K562 (cell line): Measurements from ENCODE around the gene NHS. TPM values are rescaled to one million over a fixed set of nuclear protein-coding genes. Genes with fewer than 3 reads are reported as not detected.

Experiments
- ATAC-seq: fragments of 200-7000 bp; cut with Tn5 transposase; 3 replicates; pipeline ENCODE4 v1.9.1; 2020; ENCODE audit warnings: moderate library complexity
- BruUV-seq: library from RNA; stranded (reverse); fragments of 400-500 nt; replicated peaks from 2 replicates; lab custom pipeline; 2021; lab: Mats Ljungman, UMichigan
- CTCF ChIA-PET: fragments of 300-600 bp; formaldehyde crosslinking; extraction: SDS; loops from one replicate; lab custom pipeline; 2021; ENCODE audit warnings: low intra/inter-chr PET ratio; lab: Yijun Ruan, JAX
- POLR2A ChIA-PET: fragments of 300-600, 350-650 bp; sonication (Branson Sonifier 250); formaldehyde crosslinking; extraction: SDS; loops from one replicate; lab custom pipeline; 2021; ENCODE audit warnings: antibody characterized with exemption, inconsistent platforms; lab: Yijun Ruan, JAX
- DNase-seq, 4 experiments: peaks; one replicate each; pipeline versions ENCODE4 v3.0.0 to v3.0.0-alpha.2; 2011 to 2018; ENCODE audit warnings: low spot score in 3 of 4, mixed read lengths in 3 of 4; ENCODE audit errors: extremely low read depth in 1 of 4
- FAIRE-seq: peaks from 2 replicates; lab custom pipeline; 2011; peaks lifted over from hg19 to GRCh38; lab: Jason Lieb, UNC
- H2AFZ ChIP-seq: 2 replicates; pipeline ENCODE4 v1.6.0; 2011; ENCODE audit warnings: low read depth, low read length, control low read depth, inconsistent platforms
- H3K27ac ChIP-seq: fragments of 200-600 bp; 3 replicates; pipeline ENCODE4 v1.8.0; 2011; ENCODE audit warnings: low read depth, mild to moderate bottlenecking, control low read depth, inconsistent platforms, low read length, moderate library complexity, mixed read lengths; ENCODE audit errors: extremely low read depth
- H3K27me3 ChIP-seq, 2 experiments: fragments of 300-600 bp in 1 of 2; 2 replicates in 1 of 2; 3 replicates in 1 of 2; pipeline versions ENCODE4 v1.6.0 to v1.8.0; 2011; ENCODE audit warnings: inconsistent platforms in 2 of 2, low read length in 2 of 2, mild to moderate bottlenecking in 1 of 2, mixed read lengths in 1 of 2, moderate library complexity in 1 of 2; ENCODE audit not compliant: control insufficient read depth in 2 of 2, insufficient read depth in 2 of 2
- H3K36me3 ChIP-seq: fragments of 300-600 bp; 3 replicates; pipeline ENCODE4 v1.8.0; 2011; ENCODE audit warnings: mild to moderate bottlenecking, low read length, inconsistent platforms; ENCODE audit not compliant: control insufficient read depth, insufficient read depth
- H3K4me1 ChIP-seq, 2 experiments: fragments of 200-600 bp in 1 of 2; replicated peaks in 1 of 2; 2 replicates in 1 of 2; 3 replicates in 1 of 2; pipeline versions ENCODE4 v1.5.1 to v1.8.0; 2011; ENCODE audit warnings: inconsistent platforms in 2 of 2, low read length in 2 of 2, mild to moderate bottlenecking in 1 of 2, mixed read lengths in 1 of 2, moderate library complexity in 1 of 2; ENCODE audit not compliant: control insufficient read depth in 2 of 2, insufficient read depth in 2 of 2
- H3K4me2 ChIP-seq: 2 replicates; pipeline ENCODE4 v1.6.1; 2011; ENCODE audit warnings: low read length, control low read depth, inconsistent platforms, mixed read lengths; ENCODE audit not compliant: insufficient read depth
- H3K4me3 ChIP-seq: fragments of 200-600 bp; sonication (generic), shearing (Covaris generic); 2 replicates; pipeline ENCODE4 v1.5.1; 2016; ENCODE audit warnings: control low read depth, inconsistent platforms
- H3K79me2 ChIP-seq: fragments of 200-600 bp; 3 replicates; pipeline ENCODE4 v1.8.0; 2011; ENCODE audit warnings: low read length, inconsistent platforms; ENCODE audit not compliant: control insufficient read depth, insufficient read depth
- H3K9ac ChIP-seq, 2 experiments: 2 replicates each; pipeline versions ENCODE4 v1.6.0 to v1.6.1; 2011; ENCODE audit warnings: low read depth in 2 of 2, low read length in 2 of 2, control low read depth in 1 of 2, inconsistent platforms in 1 of 2, mild to moderate bottlenecking in 1 of 2, mixed read lengths in 1 of 2; ENCODE audit not compliant: insufficient read depth in 1 of 2
- H3K9me1 ChIP-seq: one replicate; pipeline ENCODE4 v1.6.0; 2011; ENCODE audit warnings: inconsistent platforms, mild to moderate bottlenecking, low read length, moderate library complexity; ENCODE audit not compliant: control insufficient read depth, insufficient read depth
- H3K9me3 ChIP-seq: replicated peaks from 2 replicates; pipeline ENCODE4 v1.5.1; 2011; ENCODE audit warnings: low read depth, low read length, inconsistent platforms; ENCODE audit not compliant: control insufficient read depth, insufficient read depth
- H4K20me1 ChIP-seq: replicated peaks from 2 replicates; pipeline ENCODE4 v1.6.1; 2011; ENCODE audit warnings: low read length, inconsistent platforms, mixed read lengths; ENCODE audit not compliant: control insufficient read depth, insufficient read depth
- CTBP1 ChIP-seq: fragments of 450-650 bp; IDR thresholded peaks from 2 replicates; pipeline ENCODE4 v1.6.1; 2016; ENCODE audit warnings: borderline replicate concordance
- HMGN3 ChIP-seq: IDR thresholded peaks from 2 replicates; pipeline ENCODE4 v1.6.1; 2011; ENCODE audit warnings: borderline replicate concordance, low read depth, mild to moderate bottlenecking, mixed read lengths, low read length; ENCODE audit not compliant: insufficient read length; ENCODE audit errors: extremely low read depth
- LCOR ChIP-seq: sonication (generic); formaldehyde crosslinking; IDR thresholded peaks from 2 replicates; pipeline ENCODE4 v1.8.0; 2022; ENCODE audit warnings: mild to moderate bottlenecking, missing genetic modification reagents
- NFIC ChIP-seq: fragments of 450-650 bp; IDR thresholded peaks from 2 replicates; pipeline ENCODE4 v1.6.1; 2017; ENCODE audit warnings: mild to moderate bottlenecking, inconsistent platforms
- XRCC5 ChIP-seq: fragments of 200-400 bp; formaldehyde crosslinking; IDR thresholded peaks from 2 replicates; pipeline ENCODE4 v1.6.1; 2017; ENCODE audit warnings: low read depth, mild to moderate bottlenecking, low read length
- ZNF778 ChIP-seq: fragments of 450-650 bp; formaldehyde crosslinking; IDR thresholded peaks from 2 replicates; pipeline ENCODE4 v1.4.0; 2020; ENCODE audit warnings: mild to moderate bottlenecking, moderate library complexity
- WGBS: fragments of 100-300 bp; shearing (Covaris generic); methylation state at CpG from one replicate; pipeline ENCODE4 v1.1.6; 2016; ENCODE audit warnings: low coverage, mixed read lengths; ENCODE audit not compliant: insufficient coverage; ENCODE audit errors: missing lambda C conversion rate; 5-methylcytosine and 5-hydroxymethylcytosine counted together
- in situ Hi-C: fragments of 300-500 bp; cut with MboI; formaldehyde crosslinking; loops from 4 replicates; pipeline ENCODE4 v1.15.0; 2018; ENCODE audit warnings: inconsistent platforms, mixed read lengths
- intact Hi-C: fragments of 100-400 bp; cut with micrococcal nuclease; formaldehyde crosslinking; loops from 2 replicates; pipeline ENCODE4 v1.14.2; 2022
- polyA plus RNA-seq, 8 experiments: library from polyadenylated mRNA; depleted of rRNA in 4 of 8; stranded (reverse) in 5 of 8; unstranded in 3 of 8; fragments of >200 nt; fragmentation: Nextera tagmentation in 2 of 8; fragmentation: Illumina TruSeq in 1 of 8; extraction: Ambion mirVana in 2 of 8; extraction: Trizol in 1 of 8; gene quantifications; 2 replicates each; pipeline versions ENCODE4 v1.2.1 to v1.2.3, GENCODE V29; 2011 to 2014; ENCODE audit warnings: inconsistent platforms in 1 of 8, missing spikeins in 1 of 8
- total RNA-seq, 7 experiments: library from RNA; depleted of rRNA in 6 of 7; stranded (reverse); fragments of >200 nt in 6 of 7; fragmentation: Illumina TruSeq in 2 of 7; extraction: Trizol in 2 of 7; gene quantifications; 2 replicates each; pipeline versions ENCODE4 v1.2.1 to v1.2.3, GENCODE V29; 2011 to 2021; ENCODE audit warnings: low replicate concordance in 1 of 7

Gene NHS
- total and polyA plus RNA-seq, 9 of the 15 experiments (the other 6 are each of a cell fraction or from before 2014, with no cell fraction given), result 0.02 TPM; not detected in 8

DNA sequence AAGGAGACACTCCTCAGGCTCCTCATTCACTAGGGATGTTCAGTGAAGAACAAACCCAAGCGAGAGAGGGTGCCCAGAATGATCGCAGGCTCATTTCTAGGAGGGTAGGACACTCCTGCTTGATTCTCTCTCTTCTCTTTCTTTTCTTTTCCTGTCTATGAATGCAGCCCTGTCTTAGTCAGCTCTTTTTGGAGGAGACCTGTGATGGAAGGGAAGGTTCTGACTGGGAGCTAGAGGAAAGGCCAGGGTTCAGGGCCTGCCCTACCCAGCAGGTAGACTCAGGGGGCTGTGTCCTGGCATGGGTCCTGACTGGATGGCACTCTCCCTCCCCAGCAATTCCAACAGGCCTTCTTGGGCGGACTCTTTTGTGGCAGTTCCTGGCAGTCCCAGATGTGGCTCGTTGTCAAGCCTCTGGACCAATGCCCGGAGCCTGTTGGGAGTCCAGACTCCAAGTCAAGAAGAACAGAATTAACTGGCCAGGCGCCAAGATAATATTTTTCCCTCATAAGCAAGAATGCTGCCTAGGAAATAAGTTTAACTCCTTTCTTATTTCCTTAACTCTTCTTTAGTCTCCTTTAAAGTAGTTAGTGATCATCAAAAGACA is 222.9 kb downstream of the NHS start:
- Histone ChIP-seq H3K4me2 (no peak overlapping the region), H2AFZ (no peak overlapping the region), H3K9me3 (no peaks in the 10 kb centered on the region), H4K20me1 (no peaks in the 10 kb centered on the region), H3K4me1 (no peaks in the 10 kb centered on the region), H3K4me3 (no peak overlapping the region), H3K27ac (no peak overlapping the region), H3K79me2 (no peaks in the 10 kb centered on the region), H3K36me3 (no peaks in the 10 kb centered on the region), H3K9ac (no peak overlapping the region), H3K27me3 (no peaks in the 10 kb centered on the region), H3K9me1 (no peaks in the 10 kb centered on the region)
- CTCF ChIA-PET, result no interaction called here
- FAIRE-seq, result no peak
- TF ChIP-seq XRCC5, result no peak
- no peak for TF ChIP-seq HMGN3
- no peak for TF ChIP-seq CTBP1
- TF ChIP-seq NFIC, result peak; percentile 39; the same call in 1 of the 2 replicates
- no peak for TF ChIP-seq LCOR (CRISPR knock-in tag)
- no peak for TF ChIP-seq ZNF778 (CRISPR knock-in tag)
- in situ Hi-C loops, result no loop called here
- WGBS, result 3% methylated on average over 4 of the region's 6 CpGs
- no peak for DNase-seq
- intact Hi-C loops, result no loop called here
- no peak for ATAC-seq
- no TSS peak for BruUV-seq
- POLR2A ChIA-PET, result no interaction called here
